ENCODE data around the gene ICOS. TPM values are rescaled to one million over a fixed set of nuclear protein-coding genes. Genes with fewer than 3 reads are reported as not detected.

The ICOS gene
- total RNA-seq, 4 donors from 2014 or later: 0.41 to 1.3 (median 0.60) TPM; not detected in 1

- TF ChIP-seq CTCF (IDR thresholded peaks at IDR 0.05) (no peak), POLR2AphosphoS5 (IDR thresholded peaks at IDR 0.05) (no peak), EP300 (IDR thresholded peaks at IDR 0.05; ENCODE audit: low read depth) (no peak), POLR2A (IDR thresholded peaks at IDR 0.05) (no peak)
- Histone ChIP-seq H3K36me3 (no peaks in the 10 kb centered on the region), H3K4me3 (no peak overlapping the region), H3K27me3 (no peaks in the 10 kb centered on the region), H3K27ac (no peak overlapping the region), H3K9me3 (no peaks in the 10 kb centered on the region), H3K4me1 (peaks cover 0 to 4% (median 0%) of the 10 kb centered on the region in 4 donors)
- 94 to 100% methylated on average over 1 of the region's 1 CpG for WGBS, 2 donors (ENCODE audit: low coverage in 1 of 2)
- intact Hi-C loops (cut with DNase I; ENCODE audit: low total_unique reads): no loop called here
- in situ Hi-C loops (cut with MboI; ENCODE audit: low pct_ligation_motif_present in 1 of 4, low pct_unique_long_range_greater_than_20kb in 1 of 4, low sequenced_read_pairs in 3 of 4): no loop called here
- no peak for DNase-seq
Observed at GRCh38 chr2:203890733-203891132, 45.8 kb upstream of the ICOS start.

GRCh38 chr2:203891474-203891873 lies 45.1 kb upstream of the ICOS start:
- intact Hi-C loops (cut with DNase I; ENCODE audit: low total_unique reads): no loop called here
- 83 to 97% methylated on average over 2 of the region's 2 CpGs for WGBS, 2 donors (ENCODE audit: low coverage in 1 of 2)
- no peak for TF ChIP-seq POLR2A (IDR thresholded peaks at IDR 0.05)
- no peak for TF ChIP-seq EP300 (IDR thresholded peaks at IDR 0.05; ENCODE audit: low read depth)
- TF ChIP-seq CTCF (IDR thresholded peaks at IDR 0.05): no peak
- TF ChIP-seq POLR2AphosphoS5 (IDR thresholded peaks at IDR 0.05): no peak
- H3K27ac ChIP-seq: no peak overlapping the region
- no peak overlapping the region for H3K4me3 ChIP-seq
- H3K36me3 ChIP-seq: no peaks in the 10 kb centered on the region
- no peaks in the 10 kb centered on the region for H3K27me3 ChIP-seq
- DNase-seq: no peak
- in situ Hi-C loops (cut with MboI; ENCODE audit: low pct_ligation_motif_present in 1 of 4, low pct_unique_long_range_greater_than_20kb in 1 of 4, low sequenced_read_pairs in 3 of 4): no loop called here
- H3K9me3 ChIP-seq: no peaks in the 10 kb centered on the region
- peaks cover 0 to 4% (median 0%) of the 10 kb centered on the region in 4 donors for H3K4me1 ChIP-seq

GRCh38 chr2:203892207-203892606 lies 44.4 kb upstream of the ICOS start:
- Histone ChIP-seq H3K4me3 (no peak overlapping the region), H3K36me3 (no peaks in the 10 kb centered on the region), H3K9me3 (no peaks in the 10 kb centered on the region), H3K27ac (no peak overlapping the region), H3K4me1 (peaks cover 0 to 2% (median 0%) of the 10 kb centered on the region in 4 donors), H3K27me3 (no peaks in the 10 kb centered on the region)
- WGBS, 2 donors (ENCODE audit: low coverage in 1 of 2): 90 to 94% methylated on average over 3 to 4 of the region's 4 CpGs
- TF ChIP-seq CTCF (IDR thresholded peaks at IDR 0.05) (no peak), POLR2AphosphoS5 (IDR thresholded peaks at IDR 0.05) (no peak), POLR2A (IDR thresholded peaks at IDR 0.05) (no peak), EP300 (IDR thresholded peaks at IDR 0.05; ENCODE audit: low read depth) (no peak)
- DNase-seq: no peak
- intact Hi-C loops (cut with DNase I; ENCODE audit: low total_unique reads) (no loop called here), in situ Hi-C loops (cut with MboI; ENCODE audit: low pct_ligation_motif_present in 1 of 4, low pct_unique_long_range_greater_than_20kb in 1 of 4, low sequenced_read_pairs in 3 of 4) (no loop called here)

GRCh38 chr2:203893401-203893800 lies 43.2 kb upstream of the ICOS start:
- no peak for DNase-seq
- Histone ChIP-seq H3K4me3 (no peak overlapping the region), H3K36me3 (no peaks in the 10 kb centered on the region), H3K27ac (peak overlapping the region in 3 of 4 donors; percentile 40 to 43 (median 42)), H3K27me3 (no peaks in the 10 kb centered on the region), H3K9me3 (no peaks in the 10 kb centered on the region), H3K4me1 (peaks cover 0 to 7% (median 3%) of the 10 kb centered on the region in 4 donors)
- in situ Hi-C loops (cut with MboI; ENCODE audit: low pct_ligation_motif_present in 1 of 4, low pct_unique_long_range_greater_than_20kb in 1 of 4, low sequenced_read_pairs in 3 of 4) (no loop called here), intact Hi-C loops (cut with DNase I; ENCODE audit: low total_unique reads) (no loop called here)
- TF ChIP-seq EP300 (IDR thresholded peaks at IDR 0.05; ENCODE audit: low read depth): no peak
- peak in 2 of 3 donors; percentile 24 to 51 for TF ChIP-seq POLR2AphosphoS5 (IDR thresholded peaks at IDR 0.05)

- in situ Hi-C loops (cut with MboI; ENCODE audit: low pct_ligation_motif_present in 1 of 4, low pct_unique_long_range_greater_than_20kb in 1 of 4, low sequenced_read_pairs in 3 of 4): no loop called here
- H3K4me3 ChIP-seq: no peak overlapping the region
- intact Hi-C loops (cut with DNase I; ENCODE audit: low total_unique reads): no loop called here
- no peak for DNase-seq
- no peaks in the 10 kb centered on the region for H3K27me3 ChIP-seq
- H3K4me1 ChIP-seq: peaks cover 0 to 10% (median 3%) of the 10 kb centered on the region in 4 donors
- 79 to 95% methylated on average over 4 to 7 of the region's 7 CpGs for WGBS, 2 donors (ENCODE audit: low coverage in 1 of 2)
- H3K27ac ChIP-seq: peak overlapping the region in 2 of 4 donors; percentile 1 to 40
- TF ChIP-seq EP300 (IDR thresholded peaks at IDR 0.05; ENCODE audit: low read depth) (no peak), POLR2AphosphoS5 (IDR thresholded peaks at IDR 0.05) (no peak), CTCF (IDR thresholded peaks at IDR 0.05) (no peak), POLR2A (IDR thresholded peaks at IDR 0.05) (no peak)
- H3K36me3 ChIP-seq: no peaks in the 10 kb centered on the region
- H3K9me3 ChIP-seq: no peaks in the 10 kb centered on the region
Observed at GRCh38 chr2:203893840-203894239, 42.7 kb upstream of the ICOS start.
